HG03025 (cell line): ENCODE data around the gene GPR87.

ENCODE experiments used
- ATAC-seq: cut with Tn5 transposase; IDR thresholded peaks from one replicate; pipeline ENCODE4 v1.9.1; 2021; ENCODE audit warnings: mild to moderate bottlenecking, moderate library complexity; ENCODE audit not compliant: unreplicated experiment, low FRiP score

The GPR87 gene

DNA sequence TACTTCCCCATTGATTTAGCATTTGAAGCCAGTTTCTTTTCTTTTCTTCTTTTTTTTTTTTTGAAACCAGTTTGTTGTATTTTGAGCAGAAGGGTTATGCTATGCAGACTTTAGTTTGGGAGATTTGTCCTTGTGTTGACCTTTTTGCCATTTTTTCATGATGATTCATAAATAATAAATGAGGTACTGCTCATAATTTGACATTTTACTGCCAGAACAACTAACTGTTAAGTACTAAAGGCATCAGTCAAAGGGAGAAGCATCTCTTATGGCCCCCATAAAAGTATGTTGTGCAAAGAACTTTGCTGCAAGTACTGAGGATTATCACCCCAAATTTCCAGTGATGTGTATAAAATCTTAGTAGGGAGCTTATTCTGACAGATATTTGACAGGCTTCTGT is 1.7 kb upstream of the GPR87 start:
- ATAC-seq = no peak

DNA sequence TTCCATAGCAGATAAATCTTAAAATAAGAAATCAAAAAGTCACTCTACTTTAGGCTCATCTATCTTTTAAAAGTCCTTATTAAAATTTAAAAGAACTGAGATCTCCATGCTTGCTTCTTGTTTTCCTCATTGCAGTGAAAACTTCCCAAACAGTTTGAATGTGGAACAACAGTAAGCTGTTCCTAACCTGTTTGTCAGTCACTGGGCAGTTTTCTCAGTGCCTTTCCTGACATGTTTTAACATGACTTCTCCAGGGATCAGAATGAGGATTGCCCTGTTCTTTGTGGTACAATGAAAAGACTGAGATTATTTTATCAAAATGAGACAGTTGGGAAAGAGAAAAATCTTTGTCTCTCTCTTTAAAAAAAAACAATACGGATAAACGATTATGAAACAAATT is 774 bp downstream of the GPR87 start:
- no peak for ATAC-seq

DNA sequence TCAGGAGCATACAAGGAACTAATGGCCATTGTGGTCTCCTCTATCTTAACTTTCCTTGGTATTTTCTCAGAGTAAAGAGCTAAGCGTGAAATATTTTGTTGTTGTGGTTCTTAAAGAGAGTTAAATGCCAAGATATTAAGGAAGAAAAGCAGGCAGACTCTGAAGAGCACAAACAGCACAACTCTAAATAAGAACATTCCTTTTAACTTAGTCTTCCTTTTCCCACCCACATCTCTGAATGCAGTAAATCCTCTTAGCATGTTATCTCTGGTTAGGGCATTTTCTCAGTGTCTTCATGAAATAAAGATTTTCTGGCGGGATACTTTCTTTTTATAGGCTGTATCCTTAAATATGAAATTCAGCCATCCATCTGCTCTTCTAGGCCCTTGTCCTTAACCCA is 1.5 kb downstream of the GPR87 start:
- ATAC-seq = no peak

DNA sequence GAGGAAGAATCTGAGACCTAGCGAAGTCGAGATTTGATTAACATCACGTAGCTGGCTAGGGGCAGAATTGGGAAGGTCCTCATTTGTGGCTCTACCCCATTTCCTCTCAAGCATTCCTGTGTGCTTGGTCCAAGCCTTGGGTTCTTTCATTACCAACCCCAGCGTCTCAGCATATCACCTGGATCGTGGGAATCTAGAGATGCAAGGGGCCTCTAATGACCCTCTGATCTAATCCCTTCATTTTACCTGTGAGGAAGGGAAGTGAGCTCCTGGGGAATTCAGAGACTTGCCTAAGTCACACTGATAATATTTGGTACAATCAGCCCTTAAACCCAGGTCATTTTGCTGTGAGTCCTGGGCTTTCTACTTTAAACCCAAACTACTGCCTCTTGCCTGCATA is 2.0 kb downstream of the GPR87 start:
- ATAC-seq = no peak

DNA sequence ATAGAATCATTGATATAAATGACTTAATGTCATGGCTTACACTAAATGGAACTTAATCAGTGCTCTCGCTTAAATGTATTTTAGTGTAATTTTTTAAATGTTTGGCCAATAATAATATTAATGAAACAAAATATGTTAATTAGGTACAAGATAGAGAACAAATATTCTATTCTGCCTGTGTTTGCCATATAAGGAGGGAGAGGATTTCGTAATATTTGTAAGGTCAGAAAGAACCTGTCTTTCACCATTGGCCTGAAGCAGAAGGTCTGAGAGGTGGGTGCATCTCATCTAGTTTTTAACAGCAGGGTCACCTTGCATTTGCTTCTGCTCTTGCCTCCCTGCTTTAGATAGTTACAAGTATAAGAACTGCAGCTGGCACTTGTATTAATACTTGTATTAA is 2.5 kb downstream of the GPR87 start:
- ATAC-seq = no peak

DNA sequence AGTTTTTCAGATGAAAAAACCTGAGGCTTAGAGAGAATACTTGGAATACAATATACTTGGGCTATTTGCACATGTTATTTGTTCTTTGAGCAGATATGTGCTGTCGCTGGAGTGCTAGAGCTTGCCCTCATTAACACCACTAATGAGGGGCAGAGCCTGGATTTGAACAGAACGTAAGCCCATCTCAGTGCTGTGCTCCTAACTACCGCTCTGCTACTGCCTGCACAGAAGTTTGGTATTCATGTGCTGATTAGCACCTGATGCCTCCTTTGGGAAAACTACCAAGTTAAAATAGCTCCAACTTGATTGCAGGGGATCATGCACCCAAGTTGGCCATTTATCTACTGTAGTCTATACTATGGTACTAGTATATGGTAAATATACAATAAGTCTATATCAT is 3.6 kb downstream of the GPR87 start:
- ATAC-seq = no peak

DNA sequence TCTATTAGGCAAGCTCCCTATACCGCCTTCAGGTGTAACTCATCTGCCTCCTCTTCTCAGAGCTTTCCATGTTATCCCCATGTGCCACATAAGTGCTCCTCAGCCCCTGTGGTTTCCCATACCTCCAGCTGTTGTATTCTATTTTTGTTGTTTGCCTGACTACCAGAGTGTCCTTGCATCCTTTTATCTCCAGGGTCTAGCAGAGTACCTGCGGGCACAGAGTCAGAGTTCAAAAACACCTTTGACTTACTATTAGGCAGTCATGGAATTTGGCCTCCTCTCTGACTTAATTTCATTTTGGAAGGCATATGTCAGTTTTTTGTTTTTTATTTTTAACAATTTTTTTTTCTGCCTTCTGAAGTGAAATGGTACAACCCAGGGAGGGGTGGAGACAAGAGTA is 7.1 kb downstream of the GPR87 start:
- ATAC-seq = no peak

DNA sequence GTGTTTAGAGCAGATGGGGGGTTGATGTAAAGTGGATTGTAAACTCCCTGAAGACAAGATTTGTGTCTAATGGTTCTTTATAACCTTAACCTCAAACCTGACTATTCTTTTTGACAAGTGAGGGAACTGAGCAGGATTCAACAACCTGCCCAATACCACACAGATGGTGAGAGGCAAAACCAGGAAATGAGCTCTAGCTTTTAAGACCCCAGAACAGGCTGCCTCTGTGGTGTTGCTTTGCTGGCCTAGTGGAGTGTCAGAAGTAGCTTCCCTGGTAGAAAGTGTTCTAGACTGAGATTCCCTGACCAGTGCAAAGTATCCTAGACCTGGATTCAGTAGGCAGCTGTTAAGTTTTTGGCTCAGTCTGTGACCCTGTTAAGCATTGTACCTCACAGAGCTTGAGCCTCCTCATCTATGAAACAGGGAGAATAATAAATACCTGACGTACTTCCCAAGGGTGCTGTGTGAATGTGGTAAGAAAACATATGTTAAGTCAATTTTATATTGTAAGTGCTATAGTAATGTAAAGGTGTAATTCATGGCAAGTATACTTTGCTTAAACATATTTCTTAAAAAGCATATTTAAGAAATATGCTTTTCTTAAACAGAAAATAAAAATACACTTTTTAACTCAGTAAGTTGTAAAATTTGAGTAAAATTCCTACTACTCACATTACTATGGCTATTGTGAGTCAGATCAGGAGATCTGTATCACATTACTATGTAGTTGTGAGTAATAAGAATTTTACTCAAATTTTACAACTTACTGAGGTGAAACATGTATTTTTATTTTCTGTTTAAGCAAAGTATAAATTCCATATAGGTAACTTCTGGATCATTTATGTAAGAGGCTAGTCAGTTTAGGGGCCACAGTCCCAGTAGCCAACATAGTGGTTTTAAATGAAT is 8.8 kb downstream of the GPR87 start:
- no peak for ATAC-seq

DNA sequence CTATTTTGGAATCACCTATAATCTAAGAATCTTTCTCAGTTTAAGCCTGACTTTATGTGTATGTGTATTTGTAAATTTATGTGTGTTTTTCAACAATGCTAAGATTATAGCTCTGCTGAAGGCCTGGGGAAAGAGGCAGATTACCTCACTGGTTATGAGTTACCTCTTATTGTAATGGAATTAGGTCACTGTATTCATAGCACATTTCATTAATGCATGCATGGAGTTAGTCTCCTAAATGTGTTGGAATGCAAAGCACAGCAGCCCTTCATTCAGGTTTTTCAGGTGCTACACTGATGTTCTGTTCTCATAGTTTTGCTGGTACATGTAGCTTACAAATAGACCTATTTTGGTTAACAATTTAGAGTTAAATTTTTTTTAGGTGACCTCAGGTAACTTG is 9.5 kb downstream of the GPR87 start:
- ATAC-seq = no peak

DNA sequence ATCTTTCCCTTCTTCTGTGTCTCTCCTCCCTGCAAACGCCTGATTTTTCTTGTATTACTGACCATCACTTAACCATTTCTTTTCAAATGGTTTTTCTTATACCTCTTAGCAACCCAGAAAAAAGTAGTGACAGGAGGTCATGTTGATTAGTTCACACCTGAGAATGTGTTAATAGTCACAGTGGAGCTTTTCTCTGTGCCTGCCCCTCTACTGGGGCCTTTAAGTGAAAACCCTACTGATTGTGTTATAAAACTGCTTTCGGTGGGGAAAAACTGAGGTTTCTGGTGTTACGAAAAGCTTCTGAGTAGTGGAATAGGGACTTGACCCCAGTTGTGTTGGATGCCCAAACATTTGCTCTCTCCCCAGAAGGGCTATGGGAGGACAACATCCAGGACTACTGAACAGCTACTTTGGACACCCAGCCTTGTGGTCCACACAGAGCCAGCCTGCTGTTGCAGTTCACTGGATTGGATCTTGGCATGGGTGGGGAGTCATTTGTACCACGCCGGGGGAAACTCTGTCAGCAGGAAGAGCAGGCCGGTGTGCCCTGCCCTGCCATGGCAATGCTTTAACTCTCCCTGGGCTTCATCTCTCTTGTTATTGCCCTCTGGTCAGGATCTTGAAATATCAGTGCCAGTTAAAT is 10.3 kb downstream of the GPR87 start:
- no peak for ATAC-seq

DNA sequence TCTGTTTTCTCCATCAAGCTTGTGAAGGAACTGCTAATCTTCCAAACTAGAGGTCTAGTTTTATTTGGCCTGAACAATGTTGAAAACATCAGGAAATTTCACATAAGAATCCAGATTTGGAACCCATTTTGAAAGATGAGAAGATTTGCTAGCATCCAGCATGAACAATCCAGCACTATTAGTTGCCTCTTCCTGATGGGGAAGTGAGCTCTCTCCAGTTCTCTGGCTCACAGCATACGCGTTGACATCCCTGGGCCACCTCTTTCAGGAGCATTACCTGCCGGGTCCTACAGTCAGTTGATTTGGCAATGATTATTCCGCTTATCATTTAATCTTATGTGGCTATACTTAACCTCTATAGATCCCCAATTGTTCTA is 10.9 kb downstream of the GPR87 start:
- no peak for ATAC-seq

DNA sequence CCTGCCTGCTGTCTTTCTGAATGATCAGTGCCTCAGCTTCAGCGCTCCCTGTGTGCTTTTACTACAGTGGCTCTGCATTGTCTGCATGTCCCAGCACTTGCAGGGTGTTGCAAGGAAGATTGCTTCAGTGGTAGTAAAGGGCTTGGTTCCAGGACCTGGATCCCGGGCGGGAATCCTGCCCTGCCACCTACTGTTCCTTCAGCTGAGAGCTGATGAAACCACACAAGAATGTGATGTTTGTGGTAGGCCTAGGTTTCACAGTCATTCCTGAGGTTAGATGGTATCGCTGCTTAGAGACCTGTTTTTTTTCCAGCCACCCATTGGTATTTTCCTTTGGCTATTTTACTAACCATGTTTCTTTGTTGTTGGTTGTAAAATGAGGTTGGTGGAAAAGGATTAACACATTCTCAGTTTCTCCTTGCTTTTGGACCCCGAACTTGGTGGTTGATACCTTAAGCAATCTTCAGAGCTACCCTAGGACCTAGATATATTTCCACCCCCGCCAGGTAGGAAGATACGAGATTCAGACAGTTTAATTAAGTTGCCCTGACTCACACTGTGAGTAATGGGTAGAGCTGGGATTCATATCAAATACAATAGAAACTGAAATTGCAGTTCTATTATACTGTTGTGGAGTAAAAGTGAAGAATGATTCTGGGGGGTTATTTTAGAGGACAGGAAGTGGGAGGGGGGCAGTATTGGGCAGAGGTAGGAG is 11.4 kb downstream of the GPR87 start:
- ATAC-seq = no peak

DNA sequence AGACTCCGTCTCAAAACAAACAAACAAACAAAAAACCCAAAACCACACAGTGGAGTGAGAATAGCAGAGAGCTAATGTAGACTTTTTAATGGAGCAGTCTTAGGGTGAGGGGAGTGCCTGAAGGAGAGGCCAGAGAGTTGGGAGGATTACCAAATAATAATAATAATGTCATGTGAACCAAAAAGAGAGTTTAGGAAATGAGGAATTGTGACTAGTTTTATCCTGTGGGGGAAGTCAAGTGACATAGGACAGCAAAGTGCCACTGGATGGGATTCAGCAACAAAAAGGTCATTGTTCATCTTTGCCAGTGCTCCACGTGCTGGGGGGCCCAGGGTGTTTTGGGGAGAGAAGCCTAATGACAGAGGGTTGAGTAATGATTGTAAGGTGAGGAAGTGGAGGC is 12.9 kb downstream of the GPR87 start:
- no peak for ATAC-seq

DNA sequence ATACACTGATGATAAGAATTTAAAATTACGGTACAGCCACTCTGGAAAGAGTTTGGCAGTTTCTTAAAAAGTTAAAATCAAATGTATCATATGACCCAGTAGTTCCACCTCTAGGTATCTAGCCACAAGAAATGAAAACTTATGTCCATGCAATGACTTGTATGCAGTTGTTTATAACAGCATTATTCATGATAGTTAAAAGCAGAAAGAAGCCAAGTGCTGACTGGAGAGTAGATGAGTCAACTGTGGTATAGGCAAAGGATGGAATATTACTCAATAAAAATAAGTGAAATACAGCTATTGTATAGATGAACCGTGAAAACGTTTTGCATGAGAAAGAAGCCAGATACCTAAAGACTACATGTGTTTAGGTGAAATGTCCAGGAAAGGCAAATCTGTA is 14.8 kb downstream of the GPR87 start:
- no peak for ATAC-seq

DNA sequence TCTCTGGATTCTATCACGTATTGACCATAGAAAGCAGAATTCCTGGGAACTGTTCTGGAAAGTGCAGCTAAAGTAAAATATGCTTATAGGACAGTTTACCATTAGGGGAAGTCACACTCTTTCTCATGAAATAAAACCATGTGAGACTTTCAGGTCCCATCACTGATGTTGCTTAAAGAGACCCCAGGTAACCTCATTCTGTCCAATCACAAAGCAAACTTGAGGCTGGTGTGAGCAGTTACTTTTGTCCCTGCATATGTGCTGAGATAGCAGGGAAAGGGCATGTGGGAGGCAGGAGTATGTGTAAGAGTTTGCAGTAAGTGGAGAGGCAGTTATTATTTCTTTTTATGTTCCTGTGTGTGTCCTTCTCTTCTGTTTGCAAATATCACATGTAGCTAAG is 16.1 kb downstream of the GPR87 start:
- ATAC-seq = no peak

DNA sequence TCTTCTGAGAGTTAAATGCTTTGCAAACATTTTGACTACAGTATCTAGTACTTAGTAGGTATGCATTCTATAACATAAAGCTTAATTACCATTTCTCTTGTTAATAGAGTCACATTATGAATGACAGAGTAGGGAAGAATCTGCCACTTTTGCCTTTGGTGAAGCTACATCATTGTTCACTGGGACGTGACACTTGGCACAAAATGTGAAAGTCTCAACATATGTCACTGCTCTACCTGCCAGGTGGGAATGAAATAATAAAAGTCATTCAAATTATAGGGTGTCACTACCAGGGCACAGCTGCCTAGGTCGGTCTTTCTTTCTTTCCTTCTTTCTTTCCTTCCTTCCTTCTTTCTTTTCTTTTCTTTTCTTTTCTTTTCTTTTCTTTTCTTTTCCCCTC is 17.6 kb downstream of the GPR87 start:
- ATAC-seq = no peak

DNA sequence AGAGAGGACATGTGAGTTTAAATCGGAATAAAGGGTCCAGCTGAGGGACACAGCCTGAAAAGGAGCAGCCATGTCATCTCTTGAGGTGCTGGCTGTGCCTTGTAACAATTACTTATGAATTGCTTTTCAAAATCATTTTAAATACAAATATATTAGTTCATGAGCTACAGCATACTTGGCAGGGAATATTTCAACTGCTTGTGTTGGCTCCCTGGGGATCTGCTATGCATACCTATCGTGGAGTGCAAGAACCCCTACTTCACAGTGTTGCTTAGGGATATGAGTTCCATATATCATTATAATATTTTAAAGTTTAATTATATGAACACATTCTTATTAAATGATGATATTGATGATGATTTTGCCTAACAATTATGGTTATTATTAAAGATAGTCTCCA is 19.2 kb downstream of the GPR87 start:
- ATAC-seq = no peak

DNA sequence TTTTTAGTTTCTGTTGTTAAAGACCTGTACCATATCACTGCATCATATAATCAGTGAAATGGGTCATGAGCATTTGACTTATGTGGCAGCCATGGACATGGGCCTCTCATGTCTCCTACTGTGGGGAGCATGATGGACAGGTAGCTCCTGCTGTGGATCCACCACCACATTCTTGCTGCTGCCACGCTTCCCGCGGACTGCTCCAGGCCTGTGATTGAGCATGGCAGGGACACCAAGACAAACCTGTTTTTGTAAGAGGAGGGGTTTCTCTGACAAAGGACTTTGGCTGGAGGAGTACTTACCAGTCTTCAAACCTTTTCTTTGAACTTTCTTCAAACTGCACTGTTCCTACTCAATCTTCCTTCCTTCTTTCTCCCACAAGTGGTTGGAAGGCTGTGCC is 20.4 kb downstream of the GPR87 start:
- no peak for ATAC-seq

DNA sequence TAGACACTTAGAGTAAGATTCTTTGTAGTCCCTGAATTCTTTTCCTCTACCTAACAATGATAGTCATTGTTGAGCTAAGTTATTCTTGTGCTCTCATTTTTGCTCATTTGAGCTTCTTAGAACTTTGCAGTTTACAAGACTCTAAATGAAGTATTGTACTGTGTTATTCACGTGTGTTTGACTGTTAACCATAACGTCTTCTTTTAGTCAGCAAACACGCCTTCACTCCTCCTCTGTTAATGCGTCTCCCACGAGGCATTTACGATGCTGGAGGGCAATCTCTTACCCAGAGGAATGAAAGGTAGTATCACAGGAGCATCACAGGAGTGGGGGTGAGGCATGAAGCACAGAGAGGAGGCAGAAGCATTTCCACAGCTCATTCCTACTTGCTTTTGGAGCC is 23.5 kb downstream of the GPR87 start:
- no peak for ATAC-seq

DNA sequence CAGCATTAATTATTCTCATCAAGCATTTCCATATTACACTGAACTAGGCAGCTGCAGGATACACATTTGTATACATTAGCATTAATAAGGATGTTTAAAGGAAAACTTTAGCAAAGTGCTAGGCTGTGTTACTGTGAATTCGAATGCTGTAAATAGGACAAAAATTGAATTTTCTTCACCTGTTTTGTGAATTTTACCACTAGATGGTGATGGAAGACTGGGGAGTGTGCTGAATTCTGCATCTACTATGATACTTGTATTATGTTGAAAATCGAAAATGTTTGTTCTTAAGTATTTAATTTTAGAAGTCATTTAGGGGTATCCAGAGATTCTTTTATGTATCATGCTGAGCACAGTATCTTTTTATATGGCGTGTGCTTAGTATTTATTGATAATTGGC is 25.9 kb downstream of the GPR87 start:
- no peak for ATAC-seq

DNA sequence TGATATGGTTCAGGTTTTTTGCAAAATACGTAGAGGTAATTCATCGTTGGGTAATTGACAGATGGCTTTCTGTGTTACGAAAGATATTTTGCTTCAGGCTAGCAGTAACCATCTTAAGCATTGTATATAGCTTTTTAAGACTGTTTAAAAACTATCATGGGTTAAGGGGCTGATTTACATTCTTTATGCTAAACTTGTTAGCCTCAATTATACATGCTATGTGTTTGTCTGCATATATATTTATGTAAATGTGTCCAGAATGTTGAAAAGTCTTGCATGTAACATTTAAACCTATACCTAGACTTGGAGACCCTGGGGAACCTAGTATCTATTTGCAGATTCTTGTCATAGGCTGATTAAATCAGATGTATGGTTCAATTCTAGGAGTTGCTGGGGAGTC is 27.2 kb downstream of the GPR87 start:
- ATAC-seq = no peak

DNA sequence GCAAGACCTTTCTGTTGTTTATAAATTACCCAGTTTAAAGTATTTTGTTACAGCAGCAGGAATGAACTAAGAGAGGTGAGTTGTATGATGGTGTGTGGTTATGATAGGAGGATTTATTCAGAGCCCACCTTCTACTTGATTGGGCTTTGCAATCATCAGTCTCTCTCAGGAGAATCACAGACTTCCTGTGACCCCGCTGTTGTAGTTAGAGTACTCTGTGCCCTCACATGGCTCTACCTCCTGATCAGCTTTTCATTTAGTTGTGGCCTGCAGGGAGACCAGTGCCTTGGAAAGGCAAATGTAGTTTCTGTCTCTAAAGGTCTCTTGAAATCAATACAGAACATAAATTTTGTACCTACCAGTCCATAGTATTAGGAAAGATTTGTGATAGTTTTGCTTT is 30.7 kb downstream of the GPR87 start:
- ATAC-seq = no peak
